Duodenal mucosa (tissue), 2 donors: Measurements from ENCODE around the gene COL16A1.

Source experiments
- H3K27ac ChIP-seq: one replicate; pipeline ENCODE4 v1.7.0; 2013; ENCODE audit warnings: low read depth, low read length
- H3K27me3 ChIP-seq, 2 donors: one replicate each; pipeline ENCODE4 v1.7.0; 2013; ENCODE audit warnings: low read length in 2 of 2, control low read depth in 1 of 2; ENCODE audit not compliant: insufficient read depth in 2 of 2, control insufficient read depth in 1 of 2
- H3K36me3 ChIP-seq, 2 donors: one replicate each; pipeline ENCODE4 v1.7.0; 2013; ENCODE audit warnings: low read length in 2 of 2, control low read depth in 1 of 2; ENCODE audit not compliant: insufficient read depth in 2 of 2, control insufficient read depth in 1 of 2
- H3K4me1 ChIP-seq, 2 donors: one replicate each; pipeline ENCODE4 v1.7.0; 2013; ENCODE audit warnings: low read length in 2 of 2, control low read depth in 1 of 2; ENCODE audit not compliant: insufficient read depth in 2 of 2, control insufficient read depth in 1 of 2
- H3K4me3 ChIP-seq, 2 donors: one replicate each; pipeline ENCODE4 v1.7.0; 2013; ENCODE audit warnings: low read length in 2 of 2, low read depth in 1 of 2
- H3K9ac ChIP-seq, 2 donors: one replicate each; pipeline ENCODE4 v1.7.0; 2013; ENCODE audit warnings: low read length in 2 of 2, low read depth in 1 of 2
- H3K9me3 ChIP-seq, 2 donors: one replicate each; pipeline ENCODE4 v1.7.0; 2013; ENCODE audit warnings: low read length in 2 of 2, control low read depth in 1 of 2; ENCODE audit not compliant: control insufficient read depth in 1 of 2

Gene COL16A1

DNA sequence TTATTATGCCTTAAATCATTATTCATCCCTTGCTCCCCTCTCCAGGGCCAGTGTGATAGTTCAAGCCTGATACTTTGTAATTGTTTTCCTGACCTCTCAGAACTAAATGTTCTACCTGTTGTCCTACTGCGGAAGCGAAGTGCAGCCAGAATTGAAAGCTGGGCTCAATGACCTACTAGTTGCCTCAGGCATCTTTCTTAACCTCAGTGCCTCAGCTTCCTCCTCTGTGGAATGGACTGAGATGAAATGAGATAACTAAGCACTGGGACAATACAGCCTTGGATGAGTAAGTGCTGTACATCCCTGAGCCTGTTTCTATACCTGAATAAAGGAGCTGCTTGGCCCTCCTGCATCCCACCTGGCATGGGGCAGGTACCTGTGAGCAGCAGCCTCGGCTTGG, 26.4 kb downstream of the COL16A1 start:
- no peaks in the 10 kb centered on the region for H3K36me3 ChIP-seq
- H3K4me3 ChIP-seq, result no peak overlapping the region
- no peaks in the 10 kb centered on the region for H3K27me3 ChIP-seq
- peaks cover 0 to under 1% of the 10 kb centered on the region in 2 donors for H3K4me1 ChIP-seq
- H3K27ac ChIP-seq, result no peak overlapping the region
- no peaks in the 10 kb centered on the region for H3K9me3 ChIP-seq
- no peak overlapping the region for H3K9ac ChIP-seq

GRCh38 chr1:31675756-31676155, 28.1 kb downstream of the COL16A1 start:
- Histone ChIP-seq H3K9ac (no peak overlapping the region), H3K27ac (no peak overlapping the region), H3K36me3 (no peaks in the 10 kb centered on the region)

DNA sequence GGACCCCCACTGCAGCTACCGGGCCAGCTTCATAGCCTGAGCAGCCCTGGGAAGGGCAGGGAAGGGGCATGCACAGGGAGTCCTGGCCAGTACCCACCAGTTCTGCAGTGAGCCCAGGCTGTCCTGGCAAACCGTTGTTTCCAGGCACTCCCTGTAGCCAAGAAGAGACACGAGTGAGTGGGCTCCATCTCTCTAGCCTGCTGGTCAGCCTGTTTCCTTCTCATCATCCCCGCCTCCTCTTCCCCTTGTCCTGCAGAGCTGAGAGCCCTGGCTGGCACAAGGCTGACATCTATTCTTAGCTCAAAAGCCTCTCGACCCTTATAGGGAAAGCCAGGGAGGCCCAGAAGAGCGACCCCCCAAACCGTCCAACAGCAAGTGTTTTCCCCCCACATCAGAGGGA, 28.7 kb downstream of the COL16A1 start:
- no peak overlapping the region for H3K27ac ChIP-seq
- H3K36me3 ChIP-seq, result no peaks in the 10 kb centered on the region
- no peak overlapping the region for H3K9ac ChIP-seq
- H3K9me3 ChIP-seq, result no peaks in the 10 kb centered on the region
- H3K4me3 ChIP-seq, result no peak overlapping the region
- no peaks in the 10 kb centered on the region for H3K27me3 ChIP-seq
- H3K4me1 ChIP-seq, result peaks cover 9 to 13% of the 10 kb centered on the region in 2 donors

More at GRCh38 chr1:31675756-31676155, 28.1 kb downstream of the COL16A1 start:
- Histone ChIP-seq H3K4me3 (no peak overlapping the region), H3K4me1 (peaks cover 4 to 7% of the 10 kb centered on the region in 2 donors), H3K27me3 (no peaks in the 10 kb centered on the region), H3K9me3 (no peaks in the 10 kb centered on the region)

GRCh38 chr1:31674626-31675025, 29.2 kb downstream of the COL16A1 start:
- no peaks in the 10 kb centered on the region for H3K36me3 ChIP-seq
- no peak overlapping the region for H3K27ac ChIP-seq
- peaks cover 11 to 18% of the 10 kb centered on the region in 2 donors for H3K4me1 ChIP-seq
- H3K27me3 ChIP-seq, result no peaks in the 10 kb centered on the region
- H3K9me3 ChIP-seq, result no peaks in the 10 kb centered on the region
- H3K4me3 ChIP-seq, result no peak overlapping the region
- H3K9ac ChIP-seq, result no peak overlapping the region

GRCh38 chr1:31673433-31673832, 30.4 kb downstream of the COL16A1 start:
- H3K27ac ChIP-seq, result no peak overlapping the region
- H3K36me3 ChIP-seq, result no peaks in the 10 kb centered on the region
- peaks cover 21 to 24% of the 10 kb centered on the region in 2 donors for H3K4me1 ChIP-seq
- H3K4me3 ChIP-seq, result no peak overlapping the region
- H3K27me3 ChIP-seq, result no peaks in the 10 kb centered on the region
- H3K9me3 ChIP-seq, result no peaks in the 10 kb centered on the region
- H3K9ac ChIP-seq, result no peak overlapping the region

GRCh38 chr1:31672986-31673385, 30.8 kb downstream of the COL16A1 start:
- peaks cover 21 to 24% of the 10 kb centered on the region in 2 donors for H3K4me1 ChIP-seq
- H3K9ac ChIP-seq, result no peak overlapping the region
- no peaks in the 10 kb centered on the region for H3K9me3 ChIP-seq
- H3K4me3 ChIP-seq, result no peak overlapping the region
- no peaks in the 10 kb centered on the region for H3K36me3 ChIP-seq
- no peaks in the 10 kb centered on the region for H3K27me3 ChIP-seq
- no peak overlapping the region for H3K27ac ChIP-seq

DNA sequence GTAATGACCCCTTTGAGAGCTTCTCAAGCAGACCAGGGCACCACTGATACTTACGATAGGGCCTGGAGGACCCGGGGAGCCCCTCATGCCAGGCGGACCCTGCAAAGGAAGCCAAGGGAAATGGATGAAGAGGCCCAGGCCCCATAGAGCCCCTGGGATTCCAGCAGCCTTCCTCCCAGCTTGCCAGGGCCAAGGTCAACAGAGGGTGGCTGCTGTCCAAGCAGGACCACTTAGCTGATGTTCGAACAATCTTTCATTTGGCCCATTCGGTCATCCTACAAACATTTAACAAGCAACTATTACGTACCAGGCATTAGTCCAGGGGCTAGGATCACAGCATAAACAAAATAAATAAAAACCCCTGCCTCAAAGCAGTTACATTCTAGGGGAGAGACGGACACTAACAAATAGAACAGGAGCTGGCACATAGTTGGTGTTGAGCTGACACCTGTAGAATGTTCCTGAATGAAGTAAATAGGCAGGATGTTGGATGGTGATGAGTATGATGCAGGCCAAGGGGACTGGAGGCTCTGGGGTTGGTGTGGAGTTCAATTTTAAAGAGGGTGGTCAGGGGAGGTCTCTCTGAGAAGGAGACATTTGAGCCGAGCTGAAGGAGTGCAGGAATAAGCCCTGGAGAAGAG, 32.1 kb downstream of the COL16A1 start:
- no peaks in the 10 kb centered on the region for H3K36me3 ChIP-seq
- H3K4me3 ChIP-seq, result no peak overlapping the region
- no peak overlapping the region for H3K9ac ChIP-seq
- no peak overlapping the region for H3K27ac ChIP-seq
- no peaks in the 10 kb centered on the region for H3K9me3 ChIP-seq
- no peaks in the 10 kb centered on the region for H3K27me3 ChIP-seq
- H3K4me1 ChIP-seq, result peaks cover 31 to 36% of the 10 kb centered on the region in 2 donors

GRCh38 chr1:31671147-31671546, 32.7 kb downstream of the COL16A1 start:
- H3K27ac ChIP-seq, result no peak overlapping the region
- H3K9me3 ChIP-seq, result no peaks in the 10 kb centered on the region
- peak overlapping the region; percentile 67 to 79 for H3K4me3 ChIP-seq
- peaks cover 36 to 40% of the 10 kb centered on the region in 2 donors for H3K4me1 ChIP-seq
- no peaks in the 10 kb centered on the region for H3K36me3 ChIP-seq
- H3K27me3 ChIP-seq, result no peaks in the 10 kb centered on the region
- H3K9ac ChIP-seq, result peak overlapping the region; percentile 34 to 92

DNA sequence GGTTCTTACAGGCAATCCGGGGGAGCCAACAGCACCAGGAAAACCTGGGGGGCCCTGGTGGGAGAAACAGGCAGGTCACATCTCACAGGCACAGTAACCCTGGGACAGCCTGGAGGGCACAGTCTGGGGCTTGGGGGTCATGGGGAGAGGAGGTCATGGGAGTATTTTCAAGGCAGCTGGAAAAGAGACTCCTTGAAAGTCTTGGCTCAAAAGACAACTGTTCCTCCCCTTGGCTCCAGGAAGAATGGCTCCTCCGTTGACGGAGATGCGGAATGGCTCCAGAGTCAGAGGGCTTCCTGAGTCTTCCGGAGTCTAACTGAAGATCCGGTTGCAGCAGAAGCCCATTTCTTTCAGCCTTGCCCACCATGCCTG, 33.2 kb downstream of the COL16A1 start:
- Histone ChIP-seq H3K4me3 (peak overlapping the region; percentile 67 to 79), H3K27me3 (no peaks in the 10 kb centered on the region), H3K9me3 (no peaks in the 10 kb centered on the region), H3K27ac (peak overlapping the region; percentile 92), H3K36me3 (no peaks in the 10 kb centered on the region), H3K9ac (peak overlapping the region; percentile 80 to 92), H3K4me1 (peaks cover 42 to 46% of the 10 kb centered on the region in 2 donors)

GRCh38 chr1:31669786-31670592, 33.8 kb downstream of the COL16A1 start:
- Histone ChIP-seq H3K27me3 (no peaks in the 10 kb centered on the region), H3K4me3 (peak overlapping the region; percentile 67 to 79), H3K36me3 (no peaks in the 10 kb centered on the region), H3K9ac (peak overlapping the region; percentile 80 to 92), H3K9me3 (no peaks in the 10 kb centered on the region), H3K4me1 (peaks cover 48 to 49% of the 10 kb centered on the region in 2 donors), H3K27ac (peak overlapping the region; percentile 92)
